HEK293 (cell line): ENCODE measurements around the gene ATP10D.

Experiments
- CTCF ChIA-PET: fragments of 350-600 bp; formaldehyde crosslinking; extraction: SDS; loops from one replicate; lab custom pipeline; 2021; ENCODE audit warnings: antibody characterized with exemption; lab: Yijun Ruan, JAX
- POLR2A ChIA-PET: fragments of 300-600 bp; formaldehyde crosslinking; extraction: SDS; loops from one replicate; lab custom pipeline; 2020; ENCODE audit warnings: antibody characterized with exemption, inconsistent platforms; lab: Yijun Ruan, JAX
- H3K27ac ChIP-seq: fragments of 200-500 bp; sonication (Bioruptor generic); 2 replicates; pipeline ENCODE4 v1.5.1; 2014; ENCODE audit warnings: low read depth, low read length, control low read depth, inconsistent platforms; ENCODE audit errors: extremely low read depth
- H3K36me3 ChIP-seq, 2 experiments: fragments of 200-500 bp in 1 of 2; sonication (Bioruptor generic) in 1 of 2; 1 replicate in 1 of 2; 2 replicates in 1 of 2; pipeline ENCODE4 v1.5.1; 2014 to 2017; ENCODE audit warnings: inconsistent platforms in 2 of 2, low read length in 2 of 2; ENCODE audit not compliant: control insufficient read depth in 2 of 2, insufficient read depth in 1 of 2
- H3K4me1 ChIP-seq: fragments of 200-500 bp; sonication (Bioruptor generic); 2 replicates; pipeline ENCODE4 v1.5.1; 2014; ENCODE audit warnings: mild to moderate bottlenecking, low read length, inconsistent platforms; ENCODE audit not compliant: control insufficient read depth, insufficient read depth
- H3K4me3 ChIP-seq: 2 replicates; pipeline ENCODE4 v1.5.1; 2011; ENCODE audit warnings: low read depth, mild to moderate bottlenecking, control low read depth, low read length, moderate library complexity
- H3K9me3 ChIP-seq: fragments of 200-500 bp; sonication (Bioruptor generic); 2 replicates; pipeline ENCODE4 v1.5.1; 2014; ENCODE audit warnings: low read depth, low read length, inconsistent platforms; ENCODE audit not compliant: control insufficient read depth, insufficient read depth
- KLF16 ChIP-seq: fragments of 450-650 bp; formaldehyde crosslinking; IDR thresholded peaks from 2 replicates; pipeline ENCODE4 v1.5.1; 2017; ENCODE audit warnings: missing biosample characterization, missing genetic modification characterization
- MZF1 ChIP-seq: fragments of 450-650 bp; formaldehyde crosslinking; IDR thresholded peaks from 2 replicates; pipeline ENCODE4 v1.5.1; 2017; ENCODE audit warnings: missing biosample characterization, missing genetic modification characterization, borderline replicate concordance
- REPIN1 ChIP-seq: fragments of 450-650 bp; formaldehyde crosslinking; IDR thresholded peaks from 2 replicates; pipeline ENCODE4 v1.5.1; 2017; ENCODE audit warnings: missing biosample characterization, missing genetic modification characterization, low read depth
- ZEB2 ChIP-seq: fragments of 450-650 bp; formaldehyde crosslinking; IDR thresholded peaks from 2 replicates; pipeline ENCODE4 v1.5.1; 2016; ENCODE audit warnings: missing biosample characterization, missing genetic modification characterization
- ZNF114 ChIP-seq: fragments of 450-650 bp; formaldehyde crosslinking; IDR thresholded peaks from 2 replicates; pipeline ENCODE4 v1.5.0; 2017; ENCODE audit warnings: missing biosample characterization, missing genetic modification characterization
- ZNF202 ChIP-seq: fragments of 450-650 bp; formaldehyde crosslinking; IDR thresholded peaks from 2 replicates; pipeline ENCODE4 v1.5.1; 2016; ENCODE audit warnings: missing biosample characterization, missing genetic modification characterization, borderline replicate concordance
- ZNF211 ChIP-seq: fragments of 450-650 bp; formaldehyde crosslinking; IDR thresholded peaks from 2 replicates; pipeline ENCODE4 v1.5.1; 2016; ENCODE audit warnings: low read depth, missing biosample characterization, missing genetic modification characterization
- ZNF324 ChIP-seq: fragments of 450-650 bp; formaldehyde crosslinking; IDR thresholded peaks from 2 replicates; pipeline ENCODE4 v1.5.1; 2016; ENCODE audit warnings: missing biosample characterization, missing genetic modification characterization
- ZNF335 ChIP-seq: fragments of 450-650 bp; formaldehyde crosslinking; conservative IDR thresholded peaks from 2 replicates; pipeline ENCODE4 v1.5.1; 2016; ENCODE audit warnings: missing biosample characterization, missing genetic modification characterization
- ZNF394 ChIP-seq: fragments of 450-650 bp; formaldehyde crosslinking; IDR thresholded peaks from 2 replicates; pipeline ENCODE4 v1.5.1; 2016; ENCODE audit warnings: missing biosample characterization, missing genetic modification characterization, mild to moderate bottlenecking, moderate library complexity, borderline replicate concordance
- ZNF529 ChIP-seq: fragments of 450-650 bp; formaldehyde crosslinking; IDR thresholded peaks from 2 replicates; pipeline ENCODE4 v1.5.1; 2017; ENCODE audit warnings: missing genetic modification characterization, missing biosample characterization; ENCODE audit not compliant: insufficient replicate concordance
- ZNF548 ChIP-seq: fragments of 450-650 bp; formaldehyde crosslinking; IDR thresholded peaks from 2 replicates; pipeline ENCODE4 v1.5.1; 2016; ENCODE audit warnings: missing biosample characterization, missing genetic modification characterization
- ZNF549 ChIP-seq: fragments of 450-650 bp; IDR thresholded peaks from 2 replicates; pipeline ENCODE4 v1.5.1; 2018; ENCODE audit warnings: missing biosample characterization, missing genetic modification characterization, mild to moderate bottlenecking, inconsistent platforms, moderate library complexity
- ZNF658 ChIP-seq: fragments of 450-650 bp; formaldehyde crosslinking; IDR thresholded peaks from 2 replicates; pipeline ENCODE4; 2016; ENCODE audit warnings: missing biosample characterization, missing genetic modification characterization
- ZNF670 ChIP-seq: fragments of 450-650 bp; formaldehyde crosslinking; IDR thresholded peaks from 2 replicates; pipeline ENCODE4 v1.5.1; 2016; ENCODE audit warnings: missing biosample characterization, missing genetic modification characterization, low read depth
- TF ChIP-seq, protein P1 (sequence below): fragments of 450-650 bp; formaldehyde crosslinking; IDR thresholded peaks from 2 replicates; pipeline ENCODE4 v1.5.1; 2017; ENCODE audit warnings: missing biosample characterization, missing genetic modification characterization
- TF ChIP-seq, protein P2 (sequence below): fragments of 450-650 bp; formaldehyde crosslinking; IDR thresholded peaks from 2 replicates; pipeline ENCODE4 v1.5.1; 2017; ENCODE audit warnings: missing biosample characterization, missing genetic modification characterization
- TF ChIP-seq, protein P3 (sequence below): fragments of 450-650 bp; formaldehyde crosslinking; IDR thresholded peaks from 2 replicates; pipeline ENCODE4 v1.5.1; 2016; ENCODE audit warnings: missing biosample characterization, missing genetic modification characterization

The ATP10D gene

GRCh38 chr4:47485047-47485692 is at the start of gene ATP10D (continued):
- TF ChIP-seq, protein P1, sequence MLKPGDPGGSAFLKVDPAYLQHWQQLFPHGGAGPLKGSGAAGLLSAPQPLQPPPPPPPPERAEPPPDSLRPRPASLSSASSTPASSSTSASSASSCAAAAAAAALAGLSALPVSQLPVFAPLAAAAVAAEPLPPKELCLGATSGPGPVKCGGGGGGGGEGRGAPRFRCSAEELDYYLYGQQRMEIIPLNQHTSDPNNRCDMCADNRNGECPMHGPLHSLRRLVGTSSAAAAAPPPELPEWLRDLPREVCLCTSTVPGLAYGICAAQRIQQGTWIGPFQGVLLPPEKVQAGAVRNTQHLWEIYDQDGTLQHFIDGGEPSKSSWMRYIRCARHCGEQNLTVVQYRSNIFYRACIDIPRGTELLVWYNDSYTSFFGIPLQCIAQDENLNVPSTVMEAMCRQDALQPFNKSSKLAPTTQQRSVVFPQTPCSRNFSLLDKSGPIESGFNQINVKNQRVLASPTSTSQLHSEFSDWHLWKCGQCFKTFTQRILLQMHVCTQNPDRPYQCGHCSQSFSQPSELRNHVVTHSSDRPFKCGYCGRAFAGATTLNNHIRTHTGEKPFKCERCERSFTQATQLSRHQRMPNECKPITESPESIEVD (tag by site-specific recombination): no peak
- TF ChIP-seq ZNF529 (tag by site-specific recombination): no peak
- no peak for TF ChIP-seq ZNF211 (tag by site-specific recombination)
- TF ChIP-seq, all 188 proteins: peak for 32

- POLR2A ChIA-PET: no interaction called here
Observed at GRCh38 chr4:47442980-47443379, 42.1 kb upstream of the ATP10D start.

GRCh38 chr4:47444031-47444430 is 41.0 kb upstream of the ATP10D start:
- Histone ChIP-seq H3K4me1 (no peaks in the 10 kb centered on the region), H3K36me3 (no peaks in the 10 kb centered on the region), H3K9me3 (no peaks in the 10 kb centered on the region), H3K27ac (no peak overlapping the region), H3K4me3 (no peak overlapping the region)
- POLR2A ChIA-PET: no interaction called here
- CTCF ChIA-PET: no interaction called here
- TF ChIP-seq ZNF114 (no peak), REPIN1 (tag by site-specific recombination) (no peak)

More at GRCh38 chr4:47442980-47443379, 42.1 kb upstream of the ATP10D start:
- H3K4me3 ChIP-seq: no peak overlapping the region
- TF ChIP-seq ZNF658 (tag by site-specific recombination): no peak
- TF ChIP-seq ZNF670 (tag by site-specific recombination): no peak
- TF ChIP-seq KLF16 (tag by site-specific recombination): no peak
- TF ChIP-seq, all 188 proteins: peak for 0
- CTCF ChIA-PET: interaction anchor here (0.5 kb wide), 1 partner anchor 16 kb away, joined by 4 read pairs; no protein-coding TSS in a partner anchor
- Histone ChIP-seq H3K9me3 (no peaks in the 10 kb centered on the region), H3K36me3 (no peaks in the 10 kb centered on the region), H3K27ac (no peak overlapping the region), H3K4me1 (no peaks in the 10 kb centered on the region)

- TF ChIP-seq ZNF549 (tag by site-specific recombination): no peak
- ChIA-PET POLR2A (no interaction called here), CTCF (no interaction called here)
- no peak overlapping the region for H3K4me3 ChIP-seq
- H3K4me1 ChIP-seq: no peaks in the 10 kb centered on the region
- peaks cover 4 to 40% of the 10 kb centered on the region in 2 experiments for H3K36me3 ChIP-seq
- H3K27ac ChIP-seq: no peak overlapping the region
- no peaks in the 10 kb centered on the region for H3K9me3 ChIP-seq
Observed at GRCh38 chr4:47451657-47452056, 33.4 kb upstream of the ATP10D start.

- peak overlapping the region; percentile 72 for H3K4me3 ChIP-seq
- H3K9me3 ChIP-seq: no peaks in the 10 kb centered on the region
- H3K4me1 ChIP-seq: no peaks in the 10 kb centered on the region
- H3K36me3 ChIP-seq: peaks cover 0 to 17% of the 10 kb centered on the region in 2 experiments; a peak in 1 of 3 replicates
- CTCF ChIA-PET: interaction anchor here (0.7 to 1.1 kb wide), 5 partner anchors 19 to 104 kb away, joined by 3 to 4 read pairs (median 3); partner anchors contain the start of gene ATP10D
- H3K27ac ChIP-seq: 0 out of 2 replicates have a peak overlapping the region, but pooled peaks have one; percentile 28
- TF ChIP-seq, protein P2, sequence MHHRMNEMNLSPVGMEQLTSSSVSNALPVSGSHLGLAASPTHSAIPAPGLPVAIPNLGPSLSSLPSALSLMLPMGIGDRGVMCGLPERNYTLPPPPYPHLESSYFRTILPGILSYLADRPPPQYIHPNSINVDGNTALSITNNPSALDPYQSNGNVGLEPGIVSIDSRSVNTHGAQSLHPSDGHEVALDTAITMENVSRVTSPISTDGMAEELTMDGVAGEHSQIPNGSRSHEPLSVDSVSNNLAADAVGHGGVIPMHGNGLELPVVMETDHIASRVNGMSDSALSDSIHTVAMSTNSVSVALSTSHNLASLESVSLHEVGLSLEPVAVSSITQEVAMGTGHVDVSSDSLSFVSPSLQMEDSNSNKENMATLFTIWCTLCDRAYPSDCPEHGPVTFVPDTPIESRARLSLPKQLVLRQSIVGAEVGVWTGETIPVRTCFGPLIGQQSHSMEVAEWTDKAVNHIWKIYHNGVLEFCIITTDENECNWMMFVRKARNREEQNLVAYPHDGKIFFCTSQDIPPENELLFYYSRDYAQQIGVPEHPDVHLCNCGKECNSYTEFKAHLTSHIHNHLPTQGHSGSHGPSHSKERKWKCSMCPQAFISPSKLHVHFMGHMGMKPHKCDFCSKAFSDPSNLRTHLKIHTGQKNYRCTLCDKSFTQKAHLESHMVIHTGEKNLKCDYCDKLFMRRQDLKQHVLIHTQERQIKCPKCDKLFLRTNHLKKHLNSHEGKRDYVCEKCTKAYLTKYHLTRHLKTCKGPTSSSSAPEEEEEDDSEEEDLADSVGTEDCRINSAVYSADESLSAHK: no peak
- TF ChIP-seq ZNF548 (tag by site-specific recombination) (no peak), ZNF335 (tag by site-specific recombination) (no peak), ZEB2 (tag by site-specific recombination) (no peak), MZF1 (tag by site-specific recombination) (no peak), ZNF529 (tag by site-specific recombination) (no peak), ZNF394 (tag by site-specific recombination) (no peak), ZNF324 (tag by site-specific recombination) (no peak), ZNF658 (tag by site-specific recombination) (no peak), ZNF202 (tag by site-specific recombination) (no peak)
- TF ChIP-seq, protein P3, sequence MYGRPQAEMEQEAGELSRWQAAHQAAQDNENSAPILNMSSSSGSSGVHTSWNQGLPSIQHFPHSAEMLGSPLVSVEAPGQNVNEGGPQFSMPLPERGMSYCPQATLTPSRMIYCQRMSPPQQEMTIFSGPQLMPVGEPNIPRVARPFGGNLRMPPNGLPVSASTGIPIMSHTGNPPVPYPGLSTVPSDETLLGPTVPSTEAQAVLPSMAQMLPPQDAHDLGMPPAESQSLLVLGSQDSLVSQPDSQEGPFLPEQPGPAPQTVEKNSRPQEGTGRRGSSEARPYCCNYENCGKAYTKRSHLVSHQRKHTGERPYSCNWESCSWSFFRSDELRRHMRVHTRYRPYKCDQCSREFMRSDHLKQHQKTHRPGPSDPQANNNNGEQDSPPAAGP: no peak
- POLR2A ChIA-PET: interaction anchor here (1.0 to 1.7 kb wide), 3 partner anchors 10 to 22 kb away, joined by 4 to 12 read pairs (median 5); partner anchors contain the start of gene ATP10D
Observed at GRCh38 chr4:47462799-47463234, 22.3 kb upstream of the ATP10D start.
